Keratinocyte (primary cell): ENCODE measurements around the gene MTX2.

ENCODE experiments used
- CTCF ChIP-seq, 3 experiments: IDR thresholded peaks in 1 of 3; conservative IDR thresholded peaks in 1 of 3; optimal IDR thresholded peaks in 1 of 3; 2 replicates in 2 of 3; 3 replicates in 1 of 3; pipeline versions ENCODE3 to v1.5.1; 2011; ENCODE audit warnings: low read length in 3 of 3, mild to moderate bottlenecking in 3 of 3, moderate library complexity in 2 of 3, control low read depth in 1 of 3, inconsistent platforms in 1 of 3; ENCODE audit not compliant: insufficient read depth in 2 of 3; ENCODE audit errors: extremely low read depth in 1 of 3
- EZH2 ChIP-seq: IDR thresholded peaks from one replicate; pipeline ENCODE4 v1.6.1; 2012; ENCODE audit warnings: inconsistent platforms, mild to moderate bottlenecking, low read length, moderate library complexity

DNA sequence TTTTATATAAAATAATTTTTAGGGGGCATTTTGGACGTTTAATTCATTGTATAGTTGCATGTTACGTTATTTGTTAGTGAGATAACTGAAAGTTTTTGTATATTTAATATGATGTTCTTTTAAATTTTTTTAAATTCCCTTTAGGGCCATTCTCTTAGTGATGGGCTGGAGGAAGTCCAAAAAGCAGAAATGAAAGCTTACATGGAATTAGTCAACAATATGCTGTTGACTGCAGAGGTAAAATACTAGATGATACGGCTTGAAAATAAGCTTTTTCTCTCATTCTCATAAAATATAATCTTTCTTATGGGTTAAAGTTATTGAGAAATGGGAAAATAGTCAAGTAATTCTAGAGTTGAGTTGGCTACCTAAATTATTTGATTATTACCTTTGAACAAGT lies 58.9 kb downstream of the MTX2 start:
- no peak for TF ChIP-seq EZH2
- no peak for TF ChIP-seq CTCF (optimal IDR thresholded peaks at IDR 0.05 in 1 of 3, IDR thresholded peaks at IDR 0.05 in 1 of 3, conservative IDR thresholded peaks at IDR 0.05 in 1 of 3; ENCODE audit: extremely low read depth in 1 of 3, insufficient read depth in 2 of 3, low read length in 3 of 3)
